Measurements from ENCODE around the gene CNDP1.

The CNDP1 gene

DNA sequence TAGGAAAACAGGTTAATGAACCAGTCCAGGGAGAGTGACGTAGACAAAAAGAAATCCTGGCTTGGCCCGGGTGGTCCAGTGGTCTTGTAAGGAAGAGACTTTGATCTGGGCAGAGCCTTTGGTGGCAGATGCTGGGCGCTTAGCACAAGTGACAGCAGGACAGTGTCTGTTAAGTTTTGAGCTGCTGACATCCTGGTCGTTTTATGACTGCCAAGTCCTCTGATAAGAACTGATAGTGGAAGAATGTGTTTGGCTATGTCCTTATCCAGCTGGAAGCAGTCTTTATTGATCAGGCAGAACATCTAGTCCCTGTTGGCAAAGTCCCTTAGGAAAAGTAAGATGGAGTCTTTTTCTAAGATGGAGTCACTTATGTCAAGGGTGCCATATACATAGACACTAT, 36.0 kb downstream of the CNDP1 start:
- peaks cover 3% of the 10 kb centered on the region for H3K27me3 Mint-ChIP-seq (ENCODE audit: low read depth, poor library complexity)
- TF ChIP-seq, protein P1, sequence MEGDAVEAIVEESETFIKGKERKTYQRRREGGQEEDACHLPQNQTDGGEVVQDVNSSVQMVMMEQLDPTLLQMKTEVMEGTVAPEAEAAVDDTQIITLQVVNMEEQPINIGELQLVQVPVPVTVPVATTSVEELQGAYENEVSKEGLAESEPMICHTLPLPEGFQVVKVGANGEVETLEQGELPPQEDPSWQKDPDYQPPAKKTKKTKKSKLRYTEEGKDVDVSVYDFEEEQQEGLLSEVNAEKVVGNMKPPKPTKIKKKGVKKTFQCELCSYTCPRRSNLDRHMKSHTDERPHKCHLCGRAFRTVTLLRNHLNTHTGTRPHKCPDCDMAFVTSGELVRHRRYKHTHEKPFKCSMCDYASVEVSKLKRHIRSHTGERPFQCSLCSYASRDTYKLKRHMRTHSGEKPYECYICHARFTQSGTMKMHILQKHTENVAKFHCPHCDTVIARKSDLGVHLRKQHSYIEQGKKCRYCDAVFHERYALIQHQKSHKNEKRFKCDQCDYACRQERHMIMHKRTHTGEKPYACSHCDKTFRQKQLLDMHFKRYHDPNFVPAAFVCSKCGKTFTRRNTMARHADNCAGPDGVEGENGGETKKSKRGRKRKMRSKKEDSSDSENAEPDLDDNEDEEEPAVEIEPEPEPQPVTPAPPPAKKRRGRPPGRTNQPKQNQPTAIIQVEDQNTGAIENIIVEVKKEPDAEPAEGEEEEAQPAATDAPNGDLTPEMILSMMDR (IDR thresholded peaks at IDR 0.05) = no peak
- H3K4me1 Mint-ChIP-seq = no peaks in the 10 kb centered on the region
- no peak overlapping the region for H3K4me3 Mint-ChIP-seq
- peaks cover 5% of the 10 kb centered on the region for H3K36me3 Mint-ChIP-seq (ENCODE audit: low read depth)
- H3K9me3 Mint-ChIP-seq = peaks cover 27% of the 10 kb centered on the region
- no peak for DNase-seq
- H3K27ac Mint-ChIP-seq = no peak overlapping the region

DNA sequence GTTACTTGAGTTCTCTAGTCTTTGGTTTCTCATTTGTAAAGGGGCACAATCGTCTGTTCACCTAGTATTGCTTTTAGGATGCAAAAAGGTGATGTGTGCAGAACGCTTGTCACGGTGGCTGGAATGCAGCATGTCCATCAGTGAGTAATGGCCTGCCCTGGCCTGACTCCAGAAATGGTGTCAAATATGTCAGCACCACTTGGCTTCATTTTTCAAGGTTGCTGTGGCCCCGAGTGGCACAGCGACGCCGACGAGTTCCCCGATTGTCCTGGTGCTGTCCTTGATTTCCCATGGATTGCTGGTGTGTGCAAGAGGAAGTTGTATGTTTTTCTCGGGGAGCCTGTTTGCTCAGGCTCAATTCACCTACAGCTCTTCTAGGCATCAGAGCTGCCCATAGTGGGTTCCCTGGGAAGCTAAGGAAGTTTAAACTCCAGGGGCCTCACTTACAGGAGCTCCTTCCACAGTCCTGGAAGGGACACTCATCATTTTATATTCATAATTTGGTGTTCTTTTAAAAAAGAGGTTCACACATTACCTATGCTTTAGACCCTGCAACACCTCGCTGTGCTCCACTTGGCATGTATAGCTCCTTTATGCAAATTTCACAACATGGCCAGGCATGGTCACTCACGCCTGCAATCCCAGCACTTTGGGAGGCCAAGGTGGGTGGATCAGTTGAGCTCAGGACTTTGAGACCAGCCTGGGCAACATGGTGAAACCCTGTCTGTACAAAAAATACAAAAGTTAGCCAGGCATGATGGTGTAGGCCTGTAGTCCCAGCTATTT, 37.8 kb downstream of the CNDP1 start:
- Mint-ChIP-seq H3K4me1 (no peaks in the 10 kb centered on the region), H3K4me3 (no peak overlapping the region), H3K27me3 (ENCODE audit: low read depth, poor library complexity) (peaks cover 3% of the 10 kb centered on the region), H3K9me3 (peaks cover 10% of the 10 kb centered on the region), H3K27ac (no peak overlapping the region), H3K36me3 (ENCODE audit: low read depth) (no peaks in the 10 kb centered on the region)
- TF ChIP-seq, protein P1 (IDR thresholded peaks at IDR 0.05) = no peak
- DNase-seq = no peak

DNA sequence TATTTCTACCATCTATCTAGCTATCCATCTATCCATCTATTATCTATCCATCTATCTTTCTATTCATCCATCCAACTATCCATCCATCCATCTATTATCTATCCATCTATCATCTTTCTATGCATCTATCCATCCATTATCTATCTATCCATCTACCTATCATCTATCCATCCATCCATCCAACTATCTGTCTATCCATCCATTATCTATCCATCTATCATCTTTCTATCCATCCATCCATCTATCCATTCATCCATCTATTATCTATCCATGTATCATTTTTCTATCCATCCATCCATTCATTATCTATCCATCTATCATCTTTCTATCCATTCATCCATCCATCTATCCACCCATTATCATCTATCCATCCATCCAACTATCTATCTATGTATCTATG, 38.8 kb downstream of the CNDP1 start:
- Mint-ChIP-seq H3K36me3 (ENCODE audit: low read depth) (no peaks in the 10 kb centered on the region), H3K9me3 (peaks cover 2% of the 10 kb centered on the region), H3K4me1 (no peaks in the 10 kb centered on the region), H3K27ac (no peak overlapping the region), H3K4me3 (no peak overlapping the region), H3K27me3 (ENCODE audit: low read depth, poor library complexity) (peaks cover 3% of the 10 kb centered on the region)
- no peak for DNase-seq
- TF ChIP-seq, protein P1 (IDR thresholded peaks at IDR 0.05) = no peak

DNA sequence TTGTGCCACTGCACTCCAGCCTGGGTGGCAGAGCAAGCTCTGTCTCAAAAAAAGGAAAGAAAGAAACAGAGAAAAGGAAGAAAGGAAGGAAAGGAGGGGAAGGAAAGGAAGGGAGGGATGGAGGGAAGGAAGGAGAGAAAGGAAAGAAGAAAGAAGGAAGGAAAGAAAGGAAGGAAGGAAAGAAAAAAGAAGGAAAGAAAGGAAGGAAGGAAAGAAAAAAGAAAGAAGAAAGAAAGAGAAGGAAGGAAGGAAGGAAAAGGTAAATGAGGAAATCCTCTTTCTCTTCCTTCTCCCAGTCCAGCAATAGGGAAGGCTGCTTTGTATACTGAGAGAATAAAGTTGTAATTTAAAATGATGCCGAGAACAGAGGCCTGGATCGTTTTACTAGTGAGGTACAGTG, 40.6 kb downstream of the CNDP1 start:
- H3K36me3 Mint-ChIP-seq (ENCODE audit: low read depth) = no peaks in the 10 kb centered on the region
- H3K27ac Mint-ChIP-seq = no peak overlapping the region
- peaks cover 9% of the 10 kb centered on the region for H3K27me3 Mint-ChIP-seq (ENCODE audit: low read depth, poor library complexity)
- no peaks in the 10 kb centered on the region for H3K9me3 Mint-ChIP-seq
- H3K4me3 Mint-ChIP-seq = no peak overlapping the region
- no peaks in the 10 kb centered on the region for H3K4me1 Mint-ChIP-seq
- no peak for DNase-seq
- TF ChIP-seq, protein P1 (IDR thresholded peaks at IDR 0.05) = no peak

DNA sequence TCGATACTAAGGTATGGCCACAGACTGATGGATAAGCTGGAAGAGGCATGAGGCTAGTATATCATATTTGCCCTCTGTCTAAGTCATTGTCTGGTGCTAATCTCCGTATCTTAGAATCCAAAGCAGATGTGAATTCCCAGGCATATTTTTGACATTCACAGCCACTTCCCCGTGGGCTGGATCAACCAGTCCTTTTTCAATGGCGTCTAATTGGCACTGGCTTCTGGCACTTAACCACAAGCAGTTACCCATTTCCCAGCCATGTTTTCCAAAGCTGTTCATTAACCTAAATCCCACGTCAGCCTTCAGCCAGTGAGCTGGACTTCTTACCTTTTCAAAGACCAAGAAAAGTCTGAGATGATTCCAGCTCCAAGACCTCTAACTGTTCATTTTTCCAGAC, 42.7 kb downstream of the CNDP1 start:
- H3K4me1 Mint-ChIP-seq = no peaks in the 10 kb centered on the region
- no peak overlapping the region for H3K27ac Mint-ChIP-seq
- no peaks in the 10 kb centered on the region for H3K9me3 Mint-ChIP-seq
- TF ChIP-seq, protein P1 (IDR thresholded peaks at IDR 0.05) = no peak
- H3K36me3 Mint-ChIP-seq (ENCODE audit: low read depth) = no peaks in the 10 kb centered on the region
- no peak for DNase-seq
- no peak overlapping the region for H3K4me3 Mint-ChIP-seq
- peaks cover 14% of the 10 kb centered on the region for H3K27me3 Mint-ChIP-seq (ENCODE audit: low read depth, poor library complexity)

DNA sequence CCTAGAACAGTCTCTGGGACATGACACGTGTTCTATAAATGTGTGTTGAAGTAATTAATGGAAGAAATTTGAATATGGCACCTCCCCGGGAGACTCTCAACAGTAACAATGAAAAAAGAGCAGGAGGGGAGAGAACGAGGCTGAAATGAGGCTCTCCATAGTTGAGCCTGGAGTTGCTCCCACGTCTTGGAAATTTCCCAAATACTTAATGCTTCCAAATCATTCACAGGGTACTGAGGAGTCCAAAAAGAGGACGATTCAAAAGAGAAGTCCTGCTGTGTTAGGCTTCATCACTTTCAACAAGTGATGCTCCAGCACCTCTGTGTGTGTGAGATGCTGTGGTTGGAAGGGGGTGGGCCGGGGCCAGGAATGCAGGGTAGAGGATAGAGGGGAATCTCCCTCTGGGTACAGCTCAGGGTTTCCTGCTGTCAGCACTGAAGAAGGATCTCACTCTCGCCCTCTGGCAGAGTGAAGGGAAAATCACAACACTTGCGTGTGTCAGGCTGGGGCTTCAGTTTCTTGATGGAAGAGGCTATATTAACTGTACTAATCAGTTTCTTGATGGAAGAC, 45.3 kb downstream of the CNDP1 start:
- no peaks in the 10 kb centered on the region for H3K4me1 Mint-ChIP-seq
- H3K27me3 Mint-ChIP-seq (ENCODE audit: low read depth, poor library complexity) = peaks cover 20% of the 10 kb centered on the region
- DNase-seq = no peak
- no peaks in the 10 kb centered on the region for H3K9me3 Mint-ChIP-seq
- no peak overlapping the region for H3K27ac Mint-ChIP-seq
- TF ChIP-seq, protein P1 (IDR thresholded peaks at IDR 0.05) = no peak
- H3K36me3 Mint-ChIP-seq (ENCODE audit: low read depth) = no peaks in the 10 kb centered on the region
- H3K4me3 Mint-ChIP-seq = no peak overlapping the region

All from nephron progenitor cell (in vitro differentiated cells).